Measurements from ENCODE around the gene NUDT9.

DNA sequence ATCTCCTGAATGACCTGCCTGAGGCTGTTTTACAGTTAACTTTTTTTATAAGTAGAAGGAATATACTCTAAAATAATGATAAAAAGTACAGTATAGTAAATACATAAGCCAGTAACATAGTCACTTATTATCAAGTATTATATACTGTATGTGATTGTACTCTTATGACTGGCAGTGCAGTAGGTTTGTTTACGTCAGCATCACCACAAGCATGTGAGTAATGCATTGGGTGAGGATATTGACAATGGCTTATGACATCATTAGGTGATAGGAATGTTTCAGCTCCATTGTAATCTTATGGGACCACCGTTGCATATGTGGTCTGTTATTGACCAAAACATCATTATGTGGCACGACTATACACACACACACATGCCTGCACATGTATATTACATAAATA is 20.5 kb downstream of the NUDT9 start:
- no peak for TF ChIP-seq EZH2 (IDR thresholded peaks at IDR 0.05; ENCODE audit: borderline replicate concordance, low read depth, low read length, poor library complexity, severe bottlenecking)
- TF ChIP-seq, protein P1, sequence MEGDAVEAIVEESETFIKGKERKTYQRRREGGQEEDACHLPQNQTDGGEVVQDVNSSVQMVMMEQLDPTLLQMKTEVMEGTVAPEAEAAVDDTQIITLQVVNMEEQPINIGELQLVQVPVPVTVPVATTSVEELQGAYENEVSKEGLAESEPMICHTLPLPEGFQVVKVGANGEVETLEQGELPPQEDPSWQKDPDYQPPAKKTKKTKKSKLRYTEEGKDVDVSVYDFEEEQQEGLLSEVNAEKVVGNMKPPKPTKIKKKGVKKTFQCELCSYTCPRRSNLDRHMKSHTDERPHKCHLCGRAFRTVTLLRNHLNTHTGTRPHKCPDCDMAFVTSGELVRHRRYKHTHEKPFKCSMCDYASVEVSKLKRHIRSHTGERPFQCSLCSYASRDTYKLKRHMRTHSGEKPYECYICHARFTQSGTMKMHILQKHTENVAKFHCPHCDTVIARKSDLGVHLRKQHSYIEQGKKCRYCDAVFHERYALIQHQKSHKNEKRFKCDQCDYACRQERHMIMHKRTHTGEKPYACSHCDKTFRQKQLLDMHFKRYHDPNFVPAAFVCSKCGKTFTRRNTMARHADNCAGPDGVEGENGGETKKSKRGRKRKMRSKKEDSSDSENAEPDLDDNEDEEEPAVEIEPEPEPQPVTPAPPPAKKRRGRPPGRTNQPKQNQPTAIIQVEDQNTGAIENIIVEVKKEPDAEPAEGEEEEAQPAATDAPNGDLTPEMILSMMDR (conservative IDR thresholded peaks at IDR 0.05; ENCODE audit: low read depth, low read length) = no peak
